Measurements from ENCODE around the gene NODAL.
A peak's percentile ranks its signal among the peaks of the same experiment; 100 is the strongest.

Gene NODAL

GRCh38 chr10:70462349-70462984 is 21.0 kb upstream of the NODAL start:
- no peak for DNase-seq (ENCODE audit: low read depth in 3 of 3)

- peak in 1 of 3 experiments; percentile 45 for DNase-seq (ENCODE audit: low read depth in 3 of 3)
Measured at GRCh38 chr10:70461397-70462348, 20.2 kb upstream of the NODAL start.

GRCh38 chr10:70459774-70460490 is 18.5 kb upstream of the NODAL start:
- DNase-seq (ENCODE audit: low read depth in 3 of 3), result no peak

- no peak for DNase-seq (ENCODE audit: low read depth in 3 of 3)
Measured at GRCh38 chr10:70459061-70459773, 17.7 kb upstream of the NODAL start.

- peak in 2 of 3 experiments; percentile 22 to 61 for DNase-seq (ENCODE audit: low read depth in 3 of 3)
Measured at GRCh38 chr10:70458329-70459060, 17.0 kb upstream of the NODAL start.

- DNase-seq (ENCODE audit: low read depth in 3 of 3), result no peak
Measured at GRCh38 chr10:70457759-70458305, 16.4 kb upstream of the NODAL start.

- DNase-seq (ENCODE audit: low read depth in 3 of 3), result no peak
Measured at GRCh38 chr10:70456164-70456563, 14.7 kb upstream of the NODAL start.

GRCh38 chr10:70455213-70455630 is 13.7 kb upstream of the NODAL start:
- no peak for DNase-seq (ENCODE audit: low read depth in 3 of 3)

- no peak for DNase-seq (ENCODE audit: low read depth in 3 of 3)
Measured at GRCh38 chr10:70448236-70448635, 6.8 kb upstream of the NODAL start.

GRCh38 chr10:70445718-70446657 is 4.5 kb upstream of the NODAL start:
- no peak for DNase-seq (ENCODE audit: low read depth in 3 of 3)

- no peak for DNase-seq (ENCODE audit: low read depth in 3 of 3)
Measured at GRCh38 chr10:70444744-70445143, 3.3 kb upstream of the NODAL start.

- no peak for DNase-seq (ENCODE audit: low read depth in 3 of 3)
Measured at GRCh38 chr10:70442332-70442988, 979 bp upstream of the NODAL start.

- no peak for DNase-seq (ENCODE audit: low read depth in 3 of 3)
Measured at GRCh38 chr10:70441895-70442309, 421 bp upstream of the NODAL start.

- DNase-seq (ENCODE audit: low read depth in 3 of 3), result no peak
Measured at GRCh38 chr10:70440296-70441160, 953 bp downstream of the NODAL start.

- no peak for DNase-seq (ENCODE audit: low read depth in 3 of 3)
Measured at GRCh38 chr10:70437721-70438120, 3.8 kb downstream of the NODAL start.

- no peak for DNase-seq (ENCODE audit: low read depth in 3 of 3)
Measured at GRCh38 chr10:70435241-70436085, 6.0 kb downstream of the NODAL start.

Measured in stimulated activated CD4-positive, alpha-beta T cell treated with anti-CD3 and anti-CD28 coated beads, TNF-alpha, amount 100 ng/mL, for 24 hours (primary cell).